IPS-18c (cell line): Measurements from ENCODE around the gene ULK4.

Source experiments
- H3K4me3 ChIP-seq: 2 replicates; pipeline ENCODE4 v1.7.0; 2013; ENCODE audit warnings: low read depth, mild to moderate bottlenecking, low read length, moderate library complexity; ENCODE audit not compliant: insufficient read depth
- H3K9me3 ChIP-seq: one replicate; pipeline ENCODE4 v1.6.1; 2013; ENCODE audit warnings: mild to moderate bottlenecking, low read length, moderate library complexity; ENCODE audit not compliant: control insufficient read depth, insufficient read depth

The ULK4 gene

GRCh38 chr3:41974223-41974622, 12.3 kb upstream of the ULK4 start:
- Histone ChIP-seq H3K4me3 (no peak overlapping the region), H3K9me3 (no peaks in the 10 kb centered on the region)

GRCh38 chr3:41972802-41973201, 10.9 kb upstream of the ULK4 start:
- H3K9me3 ChIP-seq, result no peaks in the 10 kb centered on the region
- no peak overlapping the region for H3K4me3 ChIP-seq

- H3K4me3 ChIP-seq, result no peak overlapping the region
- H3K9me3 ChIP-seq, result no peaks in the 10 kb centered on the region
Observed at GRCh38 chr3:41966206-41966605, 4.3 kb upstream of the ULK4 start.

GRCh38 chr3:41963823-41964222, 1.9 kb upstream of the ULK4 start:
- no peak overlapping the region for H3K4me3 ChIP-seq

GRCh38 chr3:41960826-41961750, 815 bp downstream of the ULK4 start:
- peak overlapping the region; percentile 86 for H3K4me3 ChIP-seq
- no peaks in the 10 kb centered on the region for H3K9me3 ChIP-seq

More at GRCh38 chr3:41963823-41964222, 1.9 kb upstream of the ULK4 start:
- H3K9me3 ChIP-seq, result no peaks in the 10 kb centered on the region

GRCh38 chr3:41956574-41956973, 5.3 kb downstream of the ULK4 start:
- Histone ChIP-seq H3K9me3 (no peaks in the 10 kb centered on the region), H3K4me3 (no peak overlapping the region)

GRCh38 chr3:41955192-41955591, 6.7 kb downstream of the ULK4 start:
- no peak overlapping the region for H3K4me3 ChIP-seq
- no peaks in the 10 kb centered on the region for H3K9me3 ChIP-seq

GRCh38 chr3:41943311-41943843, 18.5 kb downstream of the ULK4 start:
- Histone ChIP-seq H3K9me3 (no peaks in the 10 kb centered on the region), H3K4me3 (no peak overlapping the region)

GRCh38 chr3:41940393-41940792, 21.5 kb downstream of the ULK4 start:
- no peaks in the 10 kb centered on the region for H3K9me3 ChIP-seq
- H3K4me3 ChIP-seq, result no peak overlapping the region

- Histone ChIP-seq H3K9me3 (no peaks in the 10 kb centered on the region), H3K4me3 (no peak overlapping the region)
Observed at GRCh38 chr3:41936384-41936783, 25.5 kb downstream of the ULK4 start.

- Histone ChIP-seq H3K9me3 (no peaks in the 10 kb centered on the region), H3K4me3 (no peak overlapping the region)
Observed at GRCh38 chr3:41933154-41933676, 28.7 kb downstream of the ULK4 start.

GRCh38 chr3:41932464-41932863, 29.4 kb downstream of the ULK4 start:
- Histone ChIP-seq H3K4me3 (no peak overlapping the region), H3K9me3 (no peaks in the 10 kb centered on the region)

GRCh38 chr3:41920406-41920965, 41.4 kb downstream of the ULK4 start:
- no peaks in the 10 kb centered on the region for H3K9me3 ChIP-seq
- no peak overlapping the region for H3K4me3 ChIP-seq

- Histone ChIP-seq H3K9me3 (peaks cover 2% of the 10 kb centered on the region), H3K4me3 (no peak overlapping the region)
Observed at GRCh38 chr3:41915353-41915752, 46.5 kb downstream of the ULK4 start.

- peaks cover 2% of the 10 kb centered on the region for H3K9me3 ChIP-seq
- no peak overlapping the region for H3K4me3 ChIP-seq
Observed at GRCh38 chr3:41912280-41912679, 49.6 kb downstream of the ULK4 start.

- no peak overlapping the region for H3K4me3 ChIP-seq
- peaks cover 2% of the 10 kb centered on the region for H3K9me3 ChIP-seq
Observed at GRCh38 chr3:41907330-41908073, 54.4 kb downstream of the ULK4 start.

- Histone ChIP-seq H3K9me3 (no peaks in the 10 kb centered on the region), H3K4me3 (no peak overlapping the region)
Observed at GRCh38 chr3:41900265-41900664, 61.6 kb downstream of the ULK4 start.
